ENCODE results near the gene PPP1R26. TPM values are rescaled to one million over a fixed set of nuclear protein-coding genes. Genes with fewer than 3 reads are reported as not detected.

The PPP1R26 gene
- total and polyA plus RNA-seq, 9 donors: 3.4 to 19.9 (median 14.7) TPM

DNA sequence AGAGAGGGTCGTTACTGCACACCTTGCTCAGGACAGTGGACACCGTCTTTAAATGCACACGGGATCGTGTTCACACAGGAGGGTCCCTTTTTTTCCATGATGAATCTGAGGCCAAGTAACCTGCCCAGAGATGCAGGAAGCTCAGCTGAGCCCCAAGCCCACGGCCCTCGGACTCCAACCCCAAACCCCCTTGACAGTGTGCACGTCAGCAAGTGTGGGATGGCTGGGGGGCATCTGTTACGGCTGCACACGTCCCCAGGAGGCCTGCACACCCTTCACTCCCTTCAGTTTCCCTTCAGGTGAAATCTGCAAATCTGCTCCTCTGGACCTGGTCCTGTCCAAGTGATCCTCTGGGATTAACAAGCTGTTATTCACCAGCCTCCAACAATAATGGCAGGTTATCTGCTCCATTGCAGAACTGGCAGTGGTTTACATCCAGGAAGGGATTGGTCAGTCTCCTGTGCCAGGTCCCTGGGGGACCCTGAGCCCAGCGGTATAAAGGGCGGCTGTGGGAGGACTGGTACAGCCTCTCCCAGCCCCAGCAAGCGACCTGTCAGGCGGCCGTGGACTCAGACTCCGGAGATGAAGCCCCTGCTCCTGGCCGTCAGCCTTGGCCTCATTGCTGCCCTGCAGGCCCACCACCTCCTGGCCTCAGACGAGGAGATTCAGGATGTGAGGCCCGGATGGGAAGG, 41.5 kb downstream of the PPP1R26 start, which contains the start of gene LCN1:
Gene LCN1, plus strand, starts transcription at position 525 of the 692 bp plus-strand sequence. Its CDS starts 58 bp downstream, at position 583.
- Histone ChIP-seq H3K4me3 (no peak within 1 kb of the TSS), H3K27me3 (no peaks in the 10 kb centered on the region), H3K9me3 (no peaks in the 10 kb centered on the region), H3K4me1 (ENCODE audit: insufficient read depth) (no peaks in the 10 kb centered on the region), H3K36me3 (no peaks in the 10 kb centered on the region), H3K27ac (no peak within 1 kb of the TSS)
- 63 to 75% (median 69%) methylated on average over 18 of the region's 18 CpGs for WGBS, 3 donors
- DNase-seq: peak in 1 of 5 donors; percentile 7
- TF ChIP-seq, protein P1, sequence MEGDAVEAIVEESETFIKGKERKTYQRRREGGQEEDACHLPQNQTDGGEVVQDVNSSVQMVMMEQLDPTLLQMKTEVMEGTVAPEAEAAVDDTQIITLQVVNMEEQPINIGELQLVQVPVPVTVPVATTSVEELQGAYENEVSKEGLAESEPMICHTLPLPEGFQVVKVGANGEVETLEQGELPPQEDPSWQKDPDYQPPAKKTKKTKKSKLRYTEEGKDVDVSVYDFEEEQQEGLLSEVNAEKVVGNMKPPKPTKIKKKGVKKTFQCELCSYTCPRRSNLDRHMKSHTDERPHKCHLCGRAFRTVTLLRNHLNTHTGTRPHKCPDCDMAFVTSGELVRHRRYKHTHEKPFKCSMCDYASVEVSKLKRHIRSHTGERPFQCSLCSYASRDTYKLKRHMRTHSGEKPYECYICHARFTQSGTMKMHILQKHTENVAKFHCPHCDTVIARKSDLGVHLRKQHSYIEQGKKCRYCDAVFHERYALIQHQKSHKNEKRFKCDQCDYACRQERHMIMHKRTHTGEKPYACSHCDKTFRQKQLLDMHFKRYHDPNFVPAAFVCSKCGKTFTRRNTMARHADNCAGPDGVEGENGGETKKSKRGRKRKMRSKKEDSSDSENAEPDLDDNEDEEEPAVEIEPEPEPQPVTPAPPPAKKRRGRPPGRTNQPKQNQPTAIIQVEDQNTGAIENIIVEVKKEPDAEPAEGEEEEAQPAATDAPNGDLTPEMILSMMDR (IDR thresholded peaks at IDR 0.05): no peak
- TF ChIP-seq EP300 (IDR thresholded peaks at IDR 0.05): no peak
- no peak for TF ChIP-seq POLR2A (IDR thresholded peaks at IDR 0.05)
- intact Hi-C loops (cut with DNase I): no loop called here

GRCh38 chr9:135521608-135522095, 42.1 kb downstream of the PPP1R26 start:
- Histone ChIP-seq H3K36me3 (no peaks in the 10 kb centered on the region), H3K4me3 (no peak overlapping the region), H3K9me3 (no peaks in the 10 kb centered on the region), H3K27ac (no peak overlapping the region), H3K4me1 (ENCODE audit: insufficient read depth) (no peaks in the 10 kb centered on the region), H3K27me3 (no peaks in the 10 kb centered on the region)
- intact Hi-C loops (cut with DNase I): no loop called here
- DNase-seq: peak in 1 of 5 donors; percentile 2
- TF ChIP-seq POLR2A (IDR thresholded peaks at IDR 0.05): no peak
- TF ChIP-seq, protein P1 (IDR thresholded peaks at IDR 0.05): no peak
- no peak for TF ChIP-seq EP300 (IDR thresholded peaks at IDR 0.05)
- WGBS, 3 donors: 62 to 73% (median 67%) methylated on average over 8 to 11 of the region's 11 CpGs

GRCh38 chr9:135522137-135522877, 42.7 kb downstream of the PPP1R26 start:
- intact Hi-C loops (cut with DNase I): no loop called here
- no peaks in the 10 kb centered on the region for H3K36me3 ChIP-seq
- no peak overlapping the region for H3K27ac ChIP-seq
- no peaks in the 10 kb centered on the region for H3K9me3 ChIP-seq
- DNase-seq: peak in 1 of 5 donors; percentile 7
- no peak overlapping the region for H3K4me3 ChIP-seq
- WGBS, 3 donors: 71 to 77% (median 74%) methylated on average over 16 of the region's 16 CpGs
- TF ChIP-seq EP300 (IDR thresholded peaks at IDR 0.05): no peak
- TF ChIP-seq, protein P1 (IDR thresholded peaks at IDR 0.05): no peak
- no peak for TF ChIP-seq POLR2A (IDR thresholded peaks at IDR 0.05)
- no peaks in the 10 kb centered on the region for H3K27me3 ChIP-seq
- H3K4me1 ChIP-seq (ENCODE audit: insufficient read depth): no peaks in the 10 kb centered on the region

- TF ChIP-seq POLR2A (IDR thresholded peaks at IDR 0.05) (no peak), EP300 (IDR thresholded peaks at IDR 0.05) (no peak)
- TF ChIP-seq, protein P1 (IDR thresholded peaks at IDR 0.05): no peak
- no peak overlapping the region for H3K4me3 ChIP-seq
- no peak overlapping the region for H3K27ac ChIP-seq
- 25 to 38% (median 31%) methylated on average over 17 of the region's 17 CpGs for WGBS, 3 donors
- no peaks in the 10 kb centered on the region for H3K27me3 ChIP-seq
- peak in 1 of 5 donors; percentile 7 for DNase-seq
- no peaks in the 10 kb centered on the region for H3K36me3 ChIP-seq
- H3K4me1 ChIP-seq (ENCODE audit: insufficient read depth): no peaks in the 10 kb centered on the region
- no peaks in the 10 kb centered on the region for H3K9me3 ChIP-seq
- intact Hi-C loops (cut with DNase I): no loop called here
These were observed 43.3 kb downstream of the PPP1R26 start for GRCh38 chr9:135522931-135523330.
